CD4-positive, alpha-beta T cell treated with Interleukin-15 for 4 hours (primary cell): ENCODE data around the gene KCNC2.

ENCODE experiments used
- DNase-seq: peaks from one replicate; pipeline ENCODE4 v3.0.0-alpha.2; 2020; ENCODE audit warnings: low spot score

Gene KCNC2

GRCh38 chr12:75058228-75058627, 151.4 kb downstream of the KCNC2 start:
- no peak for DNase-seq

GRCh38 chr12:75048767-75049166, 160.9 kb downstream of the KCNC2 start:
- DNase-seq, result no peak

GRCh38 chr12:75047885-75048525, 161.6 kb downstream of the KCNC2 start:
- DNase-seq, result no peak

GRCh38 chr12:75042125-75042524, 167.5 kb downstream of the KCNC2 start:
- DNase-seq, result no peak

- DNase-seq, result no peak
Observed at GRCh38 chr12:75041472-75041871, 168.2 kb downstream of the KCNC2 start.

- DNase-seq, result no peak
Observed at GRCh38 chr12:75020068-75020557, 189.5 kb downstream of the KCNC2 start.

GRCh38 chr12:75011120-75011519, 198.5 kb downstream of the KCNC2 start:
- DNase-seq, result no peak

GRCh38 chr12:75007133-75007532, 202.5 kb downstream of the KCNC2 start:
- no peak for DNase-seq

- no peak for DNase-seq
Observed at GRCh38 chr12:75000120-75000519, 209.5 kb downstream of the KCNC2 start.

GRCh38 chr12:74999474-74999873, 210.2 kb downstream of the KCNC2 start:
- DNase-seq, result no peak
